ENCODE results near the gene TRPM2.

TRPM2 gene

GRCh38 chr21:44345495-44345894, 7.9 kb upstream of the TRPM2 start:
- no peak for DNase-seq (ENCODE audit: low read depth)
- TF ChIP-seq CTCF (conservative IDR thresholded peaks at IDR 0.05; ENCODE audit: low read length) = no peak

GRCh38 chr21:44347911-44348451, 5.4 kb upstream of the TRPM2 start:
- no peak for TF ChIP-seq CTCF (conservative IDR thresholded peaks at IDR 0.05; ENCODE audit: low read length)
- DNase-seq (ENCODE audit: low read depth) = no peak
- H3K4me3 ChIP-seq (ENCODE audit: low read length) = no peak overlapping the region

More at GRCh38 chr21:44345495-44345894, 7.9 kb upstream of the TRPM2 start:
- no peak overlapping the region for H3K4me3 ChIP-seq (ENCODE audit: low read length)

- TF ChIP-seq CTCF (conservative IDR thresholded peaks at IDR 0.05; ENCODE audit: low read length) = no peak
- H3K4me3 ChIP-seq (ENCODE audit: low read length) = no peak overlapping the region
- no peak for DNase-seq (ENCODE audit: low read depth)
These were observed 4.6 kb upstream of the TRPM2 start for GRCh38 chr21:44348861-44349260.

GRCh38 chr21:44349416-44349846, 4.0 kb upstream of the TRPM2 start:
- H3K4me3 ChIP-seq (ENCODE audit: low read length) = no peak overlapping the region
- no peak for DNase-seq (ENCODE audit: low read depth)
- TF ChIP-seq CTCF (conservative IDR thresholded peaks at IDR 0.05; ENCODE audit: low read length) = no peak

- no peak for DNase-seq (ENCODE audit: low read depth)
- no peak overlapping the region for H3K4me3 ChIP-seq (ENCODE audit: low read length)
- no peak for TF ChIP-seq CTCF (conservative IDR thresholded peaks at IDR 0.05; ENCODE audit: low read length)
These were observed 3.3 kb upstream of the TRPM2 start for GRCh38 chr21:44349847-44350772.

GRCh38 chr21:44350773-44351481, 2.5 kb upstream of the TRPM2 start:
- no peak overlapping the region for H3K4me3 ChIP-seq (ENCODE audit: low read length)

More at GRCh38 chr21:44350773-44351481, 2.5 kb upstream of the TRPM2 start:
- DNase-seq (ENCODE audit: low read depth) = no peak
- no peak for TF ChIP-seq CTCF (conservative IDR thresholded peaks at IDR 0.05; ENCODE audit: low read length)

Data from AG10803 (cell line).